ENCODE measurements around the gene SIT1. TPM values are rescaled to one million over a fixed set of nuclear protein-coding genes. Genes with fewer than 3 reads are reported as not detected.

The SIT1 gene
- total RNA-seq, 1 donor from 2014 or later: not detected

DNA sequence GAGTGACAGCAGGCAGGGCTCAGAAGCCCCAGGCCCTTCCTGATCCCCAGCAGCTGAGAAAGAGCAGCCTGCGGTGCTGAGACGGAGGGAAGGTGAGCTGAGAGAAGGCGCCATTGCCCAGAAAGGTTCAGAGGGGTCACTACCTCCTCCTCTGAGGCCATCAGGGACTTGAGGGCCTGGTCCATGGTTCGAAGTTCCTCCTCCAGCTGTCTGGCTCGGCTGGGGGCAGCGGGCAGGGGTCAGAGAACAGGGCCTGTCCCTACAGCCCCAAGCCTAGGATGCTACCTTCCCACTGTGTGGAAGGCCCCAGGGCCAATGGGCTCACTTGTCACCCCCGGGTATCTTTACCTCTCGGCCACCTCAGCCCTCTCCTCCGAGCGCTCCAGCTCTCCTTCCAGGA is 34.2 kb upstream of the SIT1 start:
- intact Hi-C loops (cut with DNase I): no loop called here
- no peak for DNase-seq (ENCODE audit: low spot score)

DNA sequence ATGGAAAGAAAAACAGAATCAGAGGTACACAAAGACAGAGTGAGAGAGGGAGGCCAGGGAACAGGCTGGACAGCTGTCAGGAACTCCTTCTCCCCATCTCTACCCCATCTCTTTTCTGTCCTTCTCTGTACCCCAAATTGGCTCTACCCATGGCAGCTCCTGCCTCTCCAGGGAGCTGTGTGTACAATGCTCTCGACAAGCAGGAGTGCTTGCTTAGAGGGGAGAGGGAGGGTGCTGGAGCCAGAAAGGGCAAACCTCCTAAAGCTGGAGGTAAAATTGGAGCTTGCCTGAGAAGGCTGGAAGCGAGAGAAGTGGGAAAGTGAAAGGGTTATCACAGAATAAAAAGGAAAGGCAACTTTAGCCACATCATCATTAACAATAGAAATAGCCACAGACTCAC is 32.6 kb upstream of the SIT1 start:
- no peak for DNase-seq (ENCODE audit: low spot score)
- intact Hi-C loops (cut with DNase I): no loop called here

DNA sequence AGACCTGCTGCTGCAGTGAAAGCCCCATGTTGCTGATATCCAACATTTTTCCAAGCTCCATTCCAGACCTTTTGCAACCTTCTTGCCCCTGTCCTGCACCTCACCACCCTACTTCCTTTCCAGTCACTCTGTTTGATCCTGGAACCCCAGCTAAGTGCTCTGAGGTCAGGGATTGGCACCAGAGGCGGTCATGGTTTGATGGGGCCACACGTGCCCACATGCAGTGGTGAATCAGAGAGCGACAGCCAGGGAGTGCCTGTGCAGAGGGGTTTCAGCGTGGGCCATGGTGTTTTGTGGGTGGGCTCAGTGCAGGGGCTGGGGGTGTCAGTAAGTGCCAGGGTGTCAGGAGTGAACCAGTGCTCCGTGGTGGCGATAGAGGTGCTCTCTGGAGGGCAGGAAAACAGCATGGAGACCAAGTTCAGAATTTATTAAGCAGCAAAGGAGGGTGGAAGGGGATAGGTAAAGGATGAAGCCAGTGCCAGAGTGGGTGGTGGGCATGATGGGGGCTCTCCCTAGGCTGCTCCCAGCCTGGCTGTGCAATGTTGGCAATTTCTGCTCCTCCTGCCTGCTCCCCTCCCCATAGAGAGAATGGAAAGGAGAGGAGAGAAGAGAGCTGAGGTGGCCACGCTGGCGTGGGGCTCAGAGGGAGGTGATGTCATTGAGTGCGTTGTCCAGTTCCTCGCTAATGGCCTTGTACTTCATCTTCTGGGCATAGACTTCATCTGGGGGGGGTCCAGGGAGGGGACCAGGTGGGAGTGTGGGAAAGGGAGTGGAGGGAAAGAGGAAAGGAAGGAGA is 32.0 kb upstream of the SIT1 start:
- no peak for DNase-seq (ENCODE audit: low spot score)
- intact Hi-C loops (cut with DNase I): no loop called here

DNA sequence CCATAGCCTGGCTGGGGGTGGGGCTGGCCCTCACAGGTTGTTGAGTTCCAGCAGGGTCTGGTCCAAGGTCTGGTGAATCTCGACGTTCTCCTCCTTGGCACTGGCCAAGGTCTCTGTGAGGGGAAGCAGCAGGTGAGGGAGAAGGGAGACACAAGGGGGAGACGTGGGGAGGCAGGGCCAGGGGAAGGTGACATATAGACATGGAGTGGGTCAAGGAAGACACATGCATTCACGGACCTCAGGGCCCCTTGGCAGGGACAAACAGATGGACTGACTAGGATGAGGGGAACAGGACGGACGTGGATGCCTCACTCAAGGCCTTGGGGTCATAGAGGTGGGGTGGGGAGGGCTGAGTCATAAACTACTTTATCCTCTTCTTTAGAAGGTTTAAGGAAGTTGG is 31.3 kb upstream of the SIT1 start:
- no peak for DNase-seq (ENCODE audit: low spot score)

DNA sequence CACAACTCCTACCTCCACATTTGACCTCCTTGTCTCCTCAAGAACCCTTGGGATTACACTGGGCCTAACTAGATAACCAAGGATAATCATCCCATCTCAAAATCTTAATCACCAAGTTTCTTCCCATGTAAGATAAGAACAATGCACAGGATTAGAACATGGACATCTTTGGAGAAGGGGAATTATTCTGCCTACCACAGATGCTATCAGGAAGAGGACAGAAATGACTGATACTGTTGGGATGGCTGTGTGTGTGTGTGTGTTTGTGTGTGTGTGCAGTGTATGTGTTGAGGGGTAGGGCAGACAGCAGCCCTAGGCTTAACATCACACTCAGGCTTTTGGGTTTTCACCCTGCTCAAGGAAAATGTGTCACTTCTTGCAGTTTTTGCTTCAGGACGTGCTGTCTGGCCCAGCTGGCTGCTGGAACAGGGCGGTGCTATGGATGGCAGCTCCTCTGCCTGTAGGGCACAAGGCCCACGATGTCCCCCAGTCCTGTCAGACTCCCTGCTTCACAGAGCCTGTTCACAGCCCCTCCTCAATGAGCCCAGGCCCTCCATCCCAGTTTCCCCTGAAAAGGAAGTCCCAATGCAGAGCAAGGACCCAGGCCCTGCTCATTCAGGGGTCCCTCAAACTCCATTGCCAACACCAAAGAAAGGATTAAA is 30.7 kb upstream of the SIT1 start:
- no peak for DNase-seq (ENCODE audit: low spot score)
- intact Hi-C loops (cut with DNase I): no loop called here

More for the DNA sequence above, 31.3 kb upstream of the SIT1 start:
- intact Hi-C loops (cut with DNase I): no loop called here

DNA sequence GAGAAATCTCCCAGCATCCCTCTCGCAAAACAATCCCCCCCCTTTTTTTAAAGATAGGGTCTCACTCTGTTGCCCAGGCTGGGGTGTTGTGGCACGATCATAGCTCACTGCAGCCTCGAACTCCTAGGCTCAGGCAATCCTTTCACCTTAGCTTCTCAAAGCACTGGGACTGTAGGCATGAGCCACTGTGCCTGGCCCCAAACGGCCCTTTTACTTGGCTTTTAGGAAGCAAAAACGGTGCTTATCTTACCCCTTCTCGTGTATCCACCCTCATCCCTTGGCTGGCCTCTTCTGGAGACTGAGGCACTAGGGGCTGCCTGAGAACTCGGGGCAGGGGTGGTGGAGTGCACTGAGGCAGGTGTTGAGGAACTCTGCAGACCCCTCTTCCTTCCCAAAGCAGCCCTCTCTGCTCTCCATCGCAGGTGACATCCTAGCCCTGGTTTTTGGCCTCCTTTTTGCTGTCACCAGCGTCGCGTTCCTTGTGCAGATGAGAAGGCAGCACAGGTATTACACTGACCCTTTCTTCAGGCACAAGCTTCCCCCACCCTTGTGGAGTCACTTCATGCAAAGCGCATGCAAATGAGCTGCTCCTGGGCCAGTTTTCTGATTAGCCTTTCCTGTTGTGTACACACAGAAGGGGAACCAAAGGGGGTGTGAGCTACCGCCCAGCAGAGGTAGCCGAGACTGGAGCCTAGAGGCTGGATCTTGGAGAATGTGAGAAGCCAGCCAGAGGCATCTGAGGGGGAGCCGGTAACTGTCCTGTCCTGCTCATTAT is 29.8 kb upstream of the SIT1 start:
- intact Hi-C loops (cut with DNase I): no loop called here
- DNase-seq (ENCODE audit: low spot score): no peak

DNA sequence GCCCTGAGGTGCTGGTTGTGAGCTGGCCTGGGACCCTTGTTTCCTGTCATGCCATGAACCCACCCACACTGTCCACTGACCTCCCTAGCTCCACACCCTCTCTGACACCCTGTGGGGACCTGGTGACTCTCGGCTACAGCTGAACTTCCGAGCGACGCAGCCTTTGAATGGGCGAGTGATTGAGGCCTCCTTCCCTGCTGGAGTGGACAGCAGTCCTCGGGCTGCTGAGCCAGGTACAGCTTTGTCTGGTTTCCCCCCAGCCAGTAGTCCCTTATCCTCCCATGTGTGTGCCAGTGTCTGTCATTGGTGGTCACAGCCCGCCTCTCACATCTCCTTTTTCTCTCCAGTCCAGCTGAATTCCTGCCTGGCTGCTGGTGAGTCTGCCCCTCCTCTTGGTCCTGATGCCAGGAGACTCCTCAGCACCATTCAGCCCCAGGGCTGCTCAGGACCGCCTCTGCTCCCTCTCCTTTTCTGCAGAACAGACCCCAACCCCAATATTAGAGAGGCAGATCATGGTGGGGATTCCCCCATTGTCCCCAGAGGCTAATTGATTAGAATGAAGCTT is 29.1 kb upstream of the SIT1 start:
- DNase-seq (ENCODE audit: low spot score): no peak
- intact Hi-C loops (cut with DNase I): no loop called here

DNA sequence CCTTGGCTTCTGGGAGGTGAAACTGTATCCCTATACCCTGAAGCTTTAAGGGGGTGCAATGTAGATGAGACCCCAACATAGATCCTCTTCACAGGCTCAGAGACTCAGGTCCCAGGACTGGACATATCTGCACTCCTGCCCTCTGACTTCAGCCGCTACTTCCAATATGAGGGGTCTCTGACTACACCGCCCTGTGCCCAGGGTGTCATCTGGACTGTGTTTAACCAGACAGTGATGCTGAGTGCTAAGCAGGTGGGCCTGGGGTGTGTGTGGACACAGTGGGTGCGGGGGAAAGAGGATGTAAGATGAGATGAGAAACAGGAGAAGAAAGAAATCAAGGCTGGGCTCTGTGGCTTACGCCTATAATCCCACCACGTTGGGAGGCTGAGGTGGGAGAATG is 28.4 kb upstream of the SIT1 start:
- DNase-seq (ENCODE audit: low spot score): no peak
- intact Hi-C loops (cut with DNase I): no loop called here

DNA sequence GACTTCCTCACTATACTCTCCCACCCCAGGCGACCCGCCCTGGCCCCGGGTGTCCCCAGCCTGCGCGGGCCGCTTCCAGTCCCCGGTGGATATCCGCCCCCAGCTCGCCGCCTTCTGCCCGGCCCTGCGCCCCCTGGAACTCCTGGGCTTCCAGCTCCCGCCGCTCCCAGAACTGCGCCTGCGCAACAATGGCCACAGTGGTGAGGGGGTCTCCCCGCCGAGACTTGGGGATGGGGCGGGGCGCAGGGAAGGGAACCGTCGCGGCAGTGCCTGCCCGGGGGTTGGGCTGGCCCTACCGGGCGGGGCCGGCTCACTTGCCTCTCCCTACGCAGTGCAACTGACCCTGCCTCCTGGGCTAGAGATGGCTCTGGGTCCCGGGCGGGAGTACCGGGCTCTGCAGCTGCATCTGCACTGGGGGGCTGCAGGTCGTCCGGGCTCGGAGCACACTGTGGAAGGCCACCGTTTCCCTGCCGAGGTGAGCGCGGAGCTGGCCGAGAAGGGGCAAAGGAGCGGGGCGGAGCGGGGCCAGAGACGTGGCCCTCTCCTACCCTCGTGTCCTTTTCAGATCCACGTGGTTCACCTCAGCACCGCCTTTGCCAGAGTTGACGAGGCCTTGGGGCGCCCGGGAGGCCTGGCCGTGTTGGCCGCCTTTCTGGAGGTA is 25.1 kb upstream of the SIT1 start:
- intact Hi-C loops (cut with DNase I): no loop called here
- no peak for DNase-seq (ENCODE audit: low spot score)

DNA sequence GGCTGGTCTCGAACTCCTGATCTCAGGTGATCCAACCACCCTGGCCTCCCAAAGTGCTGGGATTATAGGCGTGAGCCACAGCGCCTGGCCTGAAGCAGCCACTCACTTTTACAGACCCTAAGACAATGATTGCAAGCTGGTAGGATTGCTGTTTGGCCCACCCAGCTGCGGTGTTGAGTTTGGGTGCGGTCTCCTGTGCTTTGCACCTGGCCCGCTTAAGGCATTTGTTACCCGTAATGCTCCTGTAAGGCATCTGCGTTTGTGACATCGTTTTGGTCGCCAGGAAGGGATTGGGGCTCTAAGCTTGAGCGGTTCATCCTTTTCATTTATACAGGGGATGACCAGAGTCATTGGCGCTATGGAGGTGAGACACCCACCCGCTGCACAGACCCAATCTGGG is 24.5 kb upstream of the SIT1 start:
- no peak for DNase-seq (ENCODE audit: low spot score)
- intact Hi-C loops (cut with DNase I): no loop called here

DNA sequence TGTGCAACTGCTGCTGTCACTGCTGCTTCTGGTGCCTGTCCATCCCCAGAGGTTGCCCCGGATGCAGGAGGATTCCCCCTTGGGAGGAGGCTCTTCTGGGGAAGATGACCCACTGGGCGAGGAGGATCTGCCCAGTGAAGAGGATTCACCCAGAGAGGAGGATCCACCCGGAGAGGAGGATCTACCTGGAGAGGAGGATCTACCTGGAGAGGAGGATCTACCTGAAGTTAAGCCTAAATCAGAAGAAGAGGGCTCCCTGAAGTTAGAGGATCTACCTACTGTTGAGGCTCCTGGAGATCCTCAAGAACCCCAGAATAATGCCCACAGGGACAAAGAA is 23.3 kb upstream of the SIT1 start:
- intact Hi-C loops (cut with DNase I): no loop called here
- no peak for DNase-seq (ENCODE audit: low spot score)

DNA sequence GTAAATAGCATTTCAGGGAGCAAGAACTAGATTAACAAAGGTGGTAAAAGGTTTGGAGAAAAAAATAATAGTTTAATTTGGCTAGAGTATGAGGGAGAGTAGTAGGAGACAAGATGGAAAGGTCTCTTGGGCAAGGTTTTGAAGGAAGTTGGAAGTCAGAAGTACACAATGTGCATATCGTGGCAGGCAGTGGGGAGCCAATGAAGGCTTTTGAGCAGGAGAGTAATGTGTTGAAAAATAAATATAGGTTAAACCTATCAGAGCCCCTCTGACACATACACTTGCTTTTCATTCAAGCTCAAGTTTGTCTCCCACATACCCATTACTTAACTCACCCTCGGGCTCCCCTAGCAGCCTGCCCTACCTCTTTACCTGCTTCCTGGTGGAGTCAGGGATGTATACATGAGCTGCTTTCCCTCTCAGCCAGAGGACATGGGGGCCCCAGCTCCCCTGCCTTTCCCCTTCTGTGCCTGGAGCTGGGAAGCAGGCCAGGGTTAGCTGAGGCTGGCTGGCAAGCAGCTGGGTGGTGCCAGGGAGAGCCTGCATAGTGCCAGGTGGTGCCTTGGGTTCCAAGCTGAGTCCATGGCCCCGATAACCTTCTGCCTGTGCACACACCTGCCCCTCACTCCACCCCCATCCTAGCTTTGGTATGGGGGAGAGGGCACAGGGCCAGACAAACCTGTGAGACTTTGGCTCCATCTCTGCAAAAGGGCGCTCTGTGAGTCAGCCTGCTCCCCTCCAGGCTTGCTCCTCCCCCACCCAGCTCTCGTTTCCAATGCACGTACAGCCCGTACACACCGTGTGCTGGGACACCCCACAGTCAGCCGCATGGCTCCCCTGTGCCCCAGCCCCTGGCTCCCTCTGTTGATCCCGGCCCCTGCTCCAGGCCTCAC is 22.6 kb upstream of the SIT1 start, which contains the start of gene CA9:
Gene CA9 (plus strand): TSS at position 797 of the 893 bp plus-strand sequence. CDS start 32 bp downstream, at position 829.
- intact Hi-C loops (cut with DNase I): no loop called here
- no peak for DNase-seq (ENCODE audit: low spot score)

DNA sequence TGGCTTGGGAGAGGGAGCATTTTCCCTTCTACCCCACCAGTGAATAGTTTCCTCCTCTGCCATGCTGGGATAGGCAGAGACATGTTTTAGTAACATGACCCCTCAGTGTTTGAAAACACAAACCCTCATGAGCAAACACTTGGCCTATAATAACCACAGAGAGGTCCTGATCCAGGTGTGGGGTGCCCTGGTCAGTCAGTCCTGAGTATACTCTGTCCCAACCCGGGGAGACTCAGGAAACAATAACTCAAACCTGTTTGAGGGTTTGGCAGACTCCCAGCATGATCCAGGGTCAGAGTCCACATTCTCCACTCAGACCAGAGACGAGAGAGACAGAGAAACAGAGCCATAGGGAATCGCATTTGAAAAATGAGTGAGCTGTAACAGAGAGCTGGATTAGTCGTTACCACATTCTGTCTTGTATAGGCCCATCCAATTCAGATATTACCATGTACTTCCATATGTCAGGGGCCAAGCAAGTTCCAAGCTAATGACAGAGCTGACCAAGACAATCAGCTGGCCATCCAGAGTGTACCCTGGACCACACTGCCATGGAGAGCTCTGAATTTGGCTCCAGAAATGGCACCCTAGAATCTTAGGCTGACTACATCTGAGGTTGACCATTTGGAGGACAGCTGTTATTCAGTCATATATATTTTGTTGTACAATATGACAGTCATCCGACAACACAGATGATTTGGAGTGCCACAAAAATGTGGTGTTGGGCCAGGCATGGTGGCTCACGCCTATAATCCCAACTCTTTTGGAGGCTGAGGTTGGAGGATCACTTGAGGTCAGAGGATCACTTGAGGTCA is 18.8 kb upstream of the SIT1 start:
- no peak for DNase-seq (ENCODE audit: low spot score)
- intact Hi-C loops (cut with DNase I): loop anchor here (10.0 kb wide), 1 partner anchor 215 kb away; no protein-coding TSS in a partner anchor

DNA sequence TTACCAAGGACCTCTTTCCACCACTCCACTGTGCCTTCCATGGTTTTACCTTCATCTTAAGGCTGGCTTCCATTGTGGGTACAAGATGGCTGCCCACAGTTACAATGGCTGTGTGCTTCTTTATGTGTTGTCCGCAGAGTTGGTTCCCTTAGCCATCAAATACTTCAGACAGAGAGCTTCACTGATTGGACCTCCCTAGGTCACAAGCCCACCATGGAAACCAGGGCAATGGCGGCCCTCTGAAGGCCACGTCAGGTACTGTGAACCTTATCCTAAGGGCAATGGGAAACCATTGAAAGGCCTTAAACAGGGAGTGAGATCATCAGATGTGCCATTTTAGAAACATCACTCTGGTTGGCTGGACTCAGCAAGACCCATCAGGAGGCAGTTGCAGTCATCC is 17.2 kb upstream of the SIT1 start:
- DNase-seq (ENCODE audit: low spot score): no peak
- intact Hi-C loops (cut with DNase I): loop anchor here (10.0 kb wide), 1 partner anchor 217 kb away; no protein-coding TSS in a partner anchor

DNA sequence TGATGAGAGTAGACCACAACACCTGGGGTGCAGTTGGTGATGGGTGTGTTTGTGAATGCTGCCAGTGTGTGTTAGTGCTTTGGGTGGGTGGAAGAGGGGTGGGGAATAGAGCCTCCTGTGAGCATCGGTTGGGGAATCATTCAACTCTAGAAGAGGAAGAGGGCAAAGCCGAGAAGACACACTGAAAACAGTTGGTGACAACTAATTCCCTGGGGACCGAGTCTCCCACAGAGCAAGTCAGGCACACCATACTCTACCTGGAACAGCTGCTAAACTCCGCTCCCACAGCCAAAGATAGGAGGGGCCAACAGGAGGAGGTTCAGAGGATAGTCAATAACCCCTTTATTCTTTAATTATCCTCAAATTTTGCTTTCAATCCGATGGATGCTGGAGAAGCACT is 15.8 kb upstream of the SIT1 start:
- intact Hi-C loops (cut with DNase I): loop anchor here (10.0 kb wide), 1 partner anchor 218 kb away; no protein-coding TSS in a partner anchor
- no peak for DNase-seq (ENCODE audit: low spot score)

DNA sequence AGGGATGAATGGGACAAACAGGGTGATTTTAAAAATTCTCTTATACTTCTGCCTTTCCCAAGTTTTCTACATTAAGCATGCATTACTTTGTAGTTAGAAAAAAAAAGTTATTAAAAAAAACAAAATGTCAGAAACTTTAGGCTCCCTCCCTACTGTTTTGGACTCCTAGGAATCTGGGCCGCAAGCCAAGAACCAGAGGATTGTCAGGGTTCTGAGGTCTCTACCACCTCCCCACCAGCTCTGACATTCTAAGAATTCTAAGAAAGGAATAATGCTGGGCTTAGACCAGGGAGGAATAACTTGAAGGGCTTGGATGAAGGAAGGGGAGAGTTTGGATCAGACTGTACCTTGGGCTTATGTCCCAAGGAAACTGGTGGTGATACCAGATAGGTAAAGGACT is 15.3 kb upstream of the SIT1 start:
- no peak for DNase-seq (ENCODE audit: low spot score)
- intact Hi-C loops (cut with DNase I): loop anchor here (10.0 kb wide), 1 partner anchor 219 kb away; no protein-coding TSS in a partner anchor

DNA sequence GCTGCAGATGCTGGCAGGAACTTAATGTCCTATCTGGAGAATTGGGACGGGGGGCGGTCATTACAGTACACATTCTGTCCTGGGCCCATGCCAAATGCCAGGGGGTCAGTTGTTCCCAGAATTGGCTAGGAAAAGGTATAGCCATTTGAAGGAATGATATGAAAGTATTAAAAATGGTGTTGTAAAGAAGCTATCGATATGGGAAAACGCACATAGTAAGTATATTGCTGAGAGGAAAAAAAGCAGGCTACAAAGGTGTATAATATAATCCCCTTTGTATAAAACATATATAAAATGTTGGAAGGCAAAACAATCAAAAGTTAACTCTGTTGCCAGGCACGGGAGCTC is 14.7 kb upstream of the SIT1 start:
- intact Hi-C loops (cut with DNase I): loop anchor here (10.0 kb wide), 1 partner anchor 219 kb away; no protein-coding TSS in a partner anchor
- DNase-seq (ENCODE audit: low spot score): no peak
